BLaER1 treated with 17β-estradiol and CSF1 and Interleukin-3, amounts not matched to agents 10 nM and 100 nM (cell line): Measurements from ENCODE around the gene DNAJC17.
A peak's percentile ranks its signal among the peaks of the same experiment; 100 is the strongest.

ENCODE experiments used
- H3K27ac ChIP-seq, 11 experiments: shearing (Covaris generic); formaldehyde crosslinking; 2 replicates each; pipeline ENCODE4 v1.8.1; 2022
- H3K27me3 ChIP-seq, 11 experiments: shearing (Covaris generic); formaldehyde crosslinking; 2 replicates each; pipeline ENCODE4 v1.8.1; 2022
- H3K36me3 ChIP-seq, 11 experiments: shearing (Covaris generic); formaldehyde crosslinking; 2 replicates each; pipeline ENCODE4 v1.8.1; 2022
- H3K4me1 ChIP-seq, 10 experiments: shearing (Covaris generic); formaldehyde crosslinking; 2 replicates each; pipeline ENCODE4 v1.8.1; 2022
- H3K4me2 ChIP-seq, 11 experiments: shearing (Covaris generic); formaldehyde crosslinking; 2 replicates each; pipeline ENCODE4 v1.8.1; 2022
- H3K4me3 ChIP-seq, 10 experiments: shearing (Covaris generic); formaldehyde crosslinking; 2 replicates each; pipeline ENCODE4 v1.8.1; 2022
- H3K9ac ChIP-seq, 11 experiments: shearing (Covaris generic); formaldehyde crosslinking; 2 replicates each; pipeline ENCODE4 v1.8.1; 2022
- H3K9me3 ChIP-seq, 11 experiments: shearing (Covaris generic); formaldehyde crosslinking; replicated peaks in 1 of 11; 2 replicates each; pipeline ENCODE4 v1.8.1; 2022
- H4K20me1 ChIP-seq, 11 experiments: shearing (Covaris generic); formaldehyde crosslinking; 2 replicates each; pipeline ENCODE4 v1.8.1; 2022
- Cebpa-rat ChIP-seq, 11 experiments: shearing (Covaris generic); IDR thresholded peaks; 2 replicates each; pipeline ENCODE4 v1.8.1; 2022

Gene DNAJC17

GRCh38 chr15:40763801-40764628, 43.3 kb downstream of the DNAJC17 start, which contains the start of gene GCHFR:
Gene GCHFR, plus strand, starts transcription at chr15:40764068. Its CDS starts 113 bp downstream, at chr15:40764181.
- H4K20me1 ChIP-seq, result peaks cover 4 to 41% (median 18%) of the 10 kb centered on the region in 11 experiments; a peak in 13 of 22 replicates
- no peak for TF ChIP-seq Cebpa-rat (IDR thresholded peaks at IDR 0.05)
- H3K27ac ChIP-seq, result peak within 1 kb of the TSS; percentile 21 to 97 (median 56); a peak in 21 of 22 replicates
- peak within 1 kb of the TSS; percentile 62 to 76 (median 66) for H3K4me3 ChIP-seq
- H3K4me1 ChIP-seq, result peaks cover 54 to 75% (median 65%) of the 10 kb centered on the region in 10 experiments
- peaks cover 0 to 23% (median 6%) of the 10 kb centered on the region in 11 experiments; a peak in 9 of 22 replicates for H3K27me3 ChIP-seq
- H3K9ac ChIP-seq, result peak within 1 kb of the TSS; percentile 55 to 82 (median 75)
- H3K36me3 ChIP-seq, result peaks cover 0 to 13% (median 0%) of the 10 kb centered on the region in 11 experiments; a peak in 3 of 22 replicates
- no peaks in the 10 kb centered on the region for H3K9me3 ChIP-seq
- peak within 1 kb of the TSS; percentile 98 to 100 (median 99) for H3K4me2 ChIP-seq

- peak overlapping the region; percentile 55 to 82 (median 75) for H3K9ac ChIP-seq
- H3K4me1 ChIP-seq, result peaks cover 45 to 68% (median 56%) of the 10 kb centered on the region in 10 experiments
- H3K36me3 ChIP-seq, result peaks cover 0 to 13% (median 0%) of the 10 kb centered on the region in 11 experiments; a peak in 3 of 22 replicates
- peak overlapping the region; percentile 98 to 100 (median 99) for H3K4me2 ChIP-seq
- H4K20me1 ChIP-seq, result peaks cover 0 to 33% (median 10%) of the 10 kb centered on the region in 11 experiments; a peak in 9 of 22 replicates
- TF ChIP-seq Cebpa-rat (IDR thresholded peaks at IDR 0.05), result no peak
- H3K9me3 ChIP-seq, result no peaks in the 10 kb centered on the region
- H3K27me3 ChIP-seq, result peaks cover 0 to 23% (median 6%) of the 10 kb centered on the region in 11 experiments; a peak in 9 of 22 replicates
- H3K27ac ChIP-seq, result peak overlapping the region; percentile 21 to 97 (median 56); a peak in 21 of 22 replicates
- peak overlapping the region; percentile 62 to 76 (median 66) for H3K4me3 ChIP-seq
Observed at GRCh38 chr15:40762919-40763800, 44.1 kb downstream of the DNAJC17 start.

- no peaks in the 10 kb centered on the region for H3K36me3 ChIP-seq
- H3K4me3 ChIP-seq, result no peak overlapping the region
- H3K4me2 ChIP-seq, result peak overlapping the region in 2 of 11 experiments; percentile 12 to 25; a peak in 2 of 22 replicates
- H3K27ac ChIP-seq, result no peak overlapping the region
- H4K20me1 ChIP-seq, result 0 out of 22 replicates have a peak, but pooled peaks cover 0 to 3% (median 0%) of the 10 kb centered on the region in 11 experiments
- no peak for TF ChIP-seq Cebpa-rat (IDR thresholded peaks at IDR 0.05)
- H3K27me3 ChIP-seq, result peaks cover 0 to 22% (median 6%) of the 10 kb centered on the region in 11 experiments; a peak in 9 of 22 replicates
- H3K9ac ChIP-seq, result no peak overlapping the region
- H3K4me1 ChIP-seq, result peaks cover 26 to 62% (median 42%) of the 10 kb centered on the region in 10 experiments
- no peaks in the 10 kb centered on the region for H3K9me3 ChIP-seq
Observed at GRCh38 chr15:40759961-40760360, 47.3 kb downstream of the DNAJC17 start.

- TF ChIP-seq Cebpa-rat (IDR thresholded peaks at IDR 0.05), result no peak
- Histone ChIP-seq H3K27ac (peak overlapping the region in 2 of 11 experiments; percentile 12 to 24; a peak in 2 of 22 replicates), H3K4me1 (peaks cover 16 to 56% (median 40%) of the 10 kb centered on the region in 10 experiments), H3K4me3 (no peak overlapping the region), H3K9me3 (no peaks in the 10 kb centered on the region), H3K27me3 (no peaks in the 10 kb centered on the region), H4K20me1 (peaks cover 0 to 17% (median 0%) of the 10 kb centered on the region in 11 experiments; a peak in 6 of 22 replicates), H3K9ac (peak overlapping the region in 4 of 11 experiments; percentile 7 to 57 (median 28); a peak in 3 of 22 replicates), H3K36me3 (peaks cover 3 to 17% (median 11%) of the 10 kb centered on the region in 11 experiments; a peak in 21 of 22 replicates), H3K4me2 (peak overlapping the region in 9 of 11 experiments; percentile 2 to 48 (median 19); a peak in 11 of 22 replicates)
Observed at GRCh38 chr15:40756938-40757337, 50.3 kb downstream of the DNAJC17 start.

GRCh38 chr15:40755812-40756208, 51.5 kb downstream of the DNAJC17 start:
- H3K4me1 ChIP-seq, result peaks cover 16 to 56% (median 40%) of the 10 kb centered on the region in 10 experiments

GRCh38 chr15:40754883-40755811, 52.1 kb downstream of the DNAJC17 start, which contains the start of gene RMDN3:
Gene RMDN3, minus strand, starts transcription at chr15:40755254. Its CDS starts 471 bp downstream, at chr15:40754783.
- Histone ChIP-seq H3K4me3 (peak within 1 kb of the TSS; percentile 79 to 99 (median 96)), H3K36me3 (peaks cover 19 to 35% (median 29%) of the 10 kb centered on the region in 11 experiments), H3K27ac (peak within 1 kb of the TSS; percentile 63 to 95 (median 90); a peak in 21 of 22 replicates), H3K4me1 (peaks cover 16 to 53% (median 40%) of the 10 kb centered on the region in 10 experiments), H3K4me2 (peak within 1 kb of the TSS; percentile 75 to 98 (median 95)), H3K9ac (peak within 1 kb of the TSS; percentile 82 to 93 (median 87)), H3K9me3 (no peaks in the 10 kb centered on the region), H3K27me3 (no peaks in the 10 kb centered on the region), H4K20me1 (peaks cover 0 to 26% (median 0%) of the 10 kb centered on the region in 11 experiments; a peak in 7 of 22 replicates)
- no peak for TF ChIP-seq Cebpa-rat (IDR thresholded peaks at IDR 0.05)

More at GRCh38 chr15:40755812-40756208, 51.5 kb downstream of the DNAJC17 start:
- no peak for TF ChIP-seq Cebpa-rat (IDR thresholded peaks at IDR 0.05)
- Histone ChIP-seq H3K9ac (peak overlapping the region; percentile 82 to 93 (median 87)), H3K27me3 (no peaks in the 10 kb centered on the region), H3K4me3 (peak overlapping the region; percentile 79 to 99 (median 96)), H3K9me3 (no peaks in the 10 kb centered on the region), H3K4me2 (peak overlapping the region; percentile 75 to 98 (median 92)), H3K36me3 (peaks cover 14 to 28% (median 23%) of the 10 kb centered on the region in 11 experiments), H3K27ac (peak overlapping the region; percentile 63 to 95 (median 90); a peak in 21 of 22 replicates), H4K20me1 (peaks cover 0 to 24% (median 0%) of the 10 kb centered on the region in 11 experiments; a peak in 7 of 22 replicates)

- H3K4me3 ChIP-seq, result peak overlapping the region; percentile 79 to 99 (median 96)
- H3K36me3 ChIP-seq, result peaks cover 24 to 40% (median 35%) of the 10 kb centered on the region in 11 experiments
- H3K4me2 ChIP-seq, result peak overlapping the region; percentile 75 to 98 (median 95)
- peaks cover 0 to 26% (median 0%) of the 10 kb centered on the region in 11 experiments; a peak in 7 of 22 replicates for H4K20me1 ChIP-seq
- H3K27me3 ChIP-seq, result no peaks in the 10 kb centered on the region
- H3K9ac ChIP-seq, result peak overlapping the region; percentile 82 to 93 (median 87)
- TF ChIP-seq Cebpa-rat (IDR thresholded peaks at IDR 0.05), result no peak
- peak overlapping the region; percentile 21 to 95 (median 90); a peak in 21 of 22 replicates for H3K27ac ChIP-seq
- no peaks in the 10 kb centered on the region for H3K9me3 ChIP-seq
- H3K4me1 ChIP-seq, result peaks cover 16 to 49% (median 40%) of the 10 kb centered on the region in 10 experiments
Observed at GRCh38 chr15:40754574-40754882, 52.7 kb downstream of the DNAJC17 start.
